Smooth muscle cell of bladder (primary cell): Measurements from ENCODE around the gene UXS1. TPM values are rescaled to one million over a fixed set of nuclear protein-coding genes. Genes with fewer than 3 reads are reported as not detected.

Experiments
- total RNA-seq: library from RNA; depleted of rRNA; stranded (reverse); fragments of >200 nt; gene quantifications from 2 replicates; pipeline ENCODE4 v1.2.3, GENCODE V29; 2014

The UXS1 gene
- 27.4 and 37.2 TPM in 2 replicates for total RNA-seq

DNA sequence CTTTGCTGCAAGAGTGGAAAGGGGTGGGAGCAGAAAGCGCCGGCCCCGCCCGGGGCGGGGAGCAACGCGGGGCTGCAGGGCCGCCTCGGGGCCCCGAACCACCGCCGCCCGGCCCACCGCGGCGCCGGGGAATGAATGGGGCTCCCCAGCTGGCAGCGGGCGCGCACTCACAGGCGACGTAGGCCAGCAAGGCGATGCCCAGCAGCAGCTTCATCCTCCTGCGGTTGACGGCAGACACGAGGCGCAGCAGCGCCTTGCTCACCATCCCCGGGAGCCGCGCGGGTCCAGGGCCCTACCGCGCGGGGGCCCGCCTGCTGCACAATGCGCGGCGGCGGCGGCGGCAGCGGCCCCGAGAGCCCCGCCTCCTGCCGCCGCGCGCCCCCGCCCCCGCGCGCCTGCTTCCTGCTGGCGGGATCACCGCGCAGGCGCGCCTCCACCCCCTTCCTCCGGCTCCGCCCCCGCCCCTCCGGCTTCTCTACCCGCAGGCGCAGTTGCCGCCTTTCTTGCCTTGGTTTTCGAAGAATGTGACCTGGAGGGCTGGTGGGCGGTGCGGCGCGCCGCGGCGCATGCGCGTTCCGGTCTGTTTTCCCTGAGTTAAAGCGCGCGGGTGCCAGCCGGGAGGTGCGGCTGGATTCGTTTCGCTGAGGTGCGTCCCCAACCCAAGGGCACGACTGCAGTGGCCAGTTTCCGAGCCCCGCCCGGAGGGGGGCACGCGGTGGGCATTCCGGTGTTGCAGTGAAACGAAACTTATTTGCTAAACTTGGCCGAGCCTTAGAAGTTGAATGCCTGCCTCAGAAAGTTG, at the start of gene UXS1:
TSS of gene UXS1 (minus strand) at position 325 of the 802 bp plus-strand sequence. CDS start at position 265, 60 bp downstream.

